VCaP (cell line): ENCODE results near the gene MAP3K20.
"Not testable (repeated sequence)": the region's sequence is repeated elsewhere in the genome, so short reads cannot be mapped to it uniquely, and the experiment has no call there.

Experiments
- H3K27ac ChIP-seq: fragments of 450-650 bp; 2 replicates; pipeline ENCODE4 v1.5.1; 2017
- CTCF ChIP-seq: fragments of 450-650 bp; conservative IDR thresholded peaks from 2 replicates; pipeline ENCODE4 v1.5.1; 2017; ENCODE audit warnings: mild to moderate bottlenecking, moderate library complexity

MAP3K20 gene

GRCh38 chr2:173298536-173299097 lies 223.0 kb downstream of the MAP3K20 start:
- H3K27ac ChIP-seq, result no peak overlapping the region
- TF ChIP-seq CTCF, result no peak

- no peak for TF ChIP-seq CTCF
- H3K27ac ChIP-seq, result no peak overlapping the region
Measured at GRCh38 chr2:173299764-173300163, 224.1 kb downstream of the MAP3K20 start.

GRCh38 chr2:173300458-173300857 lies 224.8 kb downstream of the MAP3K20 start:
- H3K27ac ChIP-seq, result no peak overlapping the region
- TF ChIP-seq CTCF, result no peak

- H3K27ac ChIP-seq, result not testable (repeated sequence)
Measured at GRCh38 chr2:173301549-173301948, 225.9 kb downstream of the MAP3K20 start.

- no peak for TF ChIP-seq CTCF
- no peak overlapping the region for H3K27ac ChIP-seq
Measured at GRCh38 chr2:173305303-173305702, 229.7 kb downstream of the MAP3K20 start.

- no peak overlapping the region for H3K27ac ChIP-seq
- TF ChIP-seq CTCF, result no peak
Measured at GRCh38 chr2:173307293-173307692, 231.6 kb downstream of the MAP3K20 start.

- not testable (repeated sequence) for H3K27ac ChIP-seq
Measured at GRCh38 chr2:173309370-173309769, 233.7 kb downstream of the MAP3K20 start.

- TF ChIP-seq CTCF, result no peak
- no peak overlapping the region; the same call in 1 of the 2 replicates for H3K27ac ChIP-seq
Measured at GRCh38 chr2:173311844-173312606, 236.4 kb downstream of the MAP3K20 start.
